Naive B cell (primary cell): ENCODE data around the gene PARP14. TPM values are rescaled to one million over a fixed set of nuclear protein-coding genes. Genes with fewer than 3 reads are reported as not detected.
A peak's percentile ranks its signal among the peaks of the same experiment; 100 is the strongest.

ENCODE experiments used
- ATAC-seq, 2 donors: fragments of 150-1000 bp; cut with Tn5 transposase; 2 replicates each; pipeline ENCODE4 v1.10.0; 2021; ENCODE audit warnings: low read depth in 2 of 2, mild to moderate bottlenecking in 2 of 2, moderate library complexity in 2 of 2
- DNase-seq: peaks from one replicate; pipeline ENCODE4 v3.0.0; 2022
- H3K27ac Mint-ChIP-seq, 6 donors: one replicate each; pipeline ENCODE4 v1.8.0; 2020 to 2022; ENCODE audit warnings: mild to moderate bottlenecking in 6 of 6, mixed read lengths in 6 of 6, moderate library complexity in 5 of 6, inconsistent platforms in 2 of 6
- H3K27me3 Mint-ChIP-seq, 3 donors: one replicate each; pipeline ENCODE4 v1.8.0; 2021 to 2022; ENCODE audit warnings: mixed read lengths in 3 of 3, mild to moderate bottlenecking in 1 of 3
- H3K36me3 Mint-ChIP-seq, 2 donors: one replicate each; pipeline ENCODE4 v1.8.0; 2020 to 2022; ENCODE audit warnings: mixed read lengths in 2 of 2, inconsistent platforms in 1 of 2, mild to moderate bottlenecking in 1 of 2
- H3K4me1 Mint-ChIP-seq, 3 donors: one replicate each; pipeline ENCODE4 v1.8.0; 2020 to 2022; ENCODE audit warnings: mixed read lengths in 3 of 3, inconsistent platforms in 1 of 3, mild to moderate bottlenecking in 1 of 3, moderate library complexity in 1 of 3
- H3K4me3 Mint-ChIP-seq, 8 donors: one replicate each; pipeline ENCODE4 v1.8.0; 2020 to 2022; ENCODE audit warnings: mild to moderate bottlenecking in 8 of 8, mixed read lengths in 8 of 8, moderate library complexity in 8 of 8, inconsistent platforms in 2 of 8
- H3K9me3 Mint-ChIP-seq, 7 donors: one replicate each; pipeline ENCODE4 v1.8.0; 2020 to 2022; ENCODE audit warnings: mixed read lengths in 7 of 7, mild to moderate bottlenecking in 5 of 7, inconsistent platforms in 2 of 7, moderate library complexity in 1 of 7
- polyA plus RNA-seq, 6 donors: library from polyadenylated mRNA; unstranded; fragments of 300-500 nt; fragmentation: Illumina TruSeq; gene quantifications; one replicate each; pipeline ENCODE4 v1.2.3, GENCODE V29; 2021; ENCODE audit warnings: low read depth in 6 of 6

Gene PARP14
- polyA plus RNA-seq, 6 donors from 2014 or later: 5.9 to 45.2 (median 34.2) TPM

- Mint-ChIP-seq H3K36me3 (peaks cover 6 to 14% of the 10 kb centered on the region in 2 donors), H3K27ac (peak overlapping the region in 4 of 6 donors; percentile 27 to 68 (median 40)), H3K4me1 (no peaks in the 10 kb centered on the region), H3K27me3 (no peaks in the 10 kb centered on the region), H3K4me3 (no peak overlapping the region), H3K9me3 (no peaks in the 10 kb centered on the region)
- DNase-seq: no peak
- ATAC-seq: no peak
Measured at GRCh38 chr3:122767540-122768372, 87.1 kb downstream of the PARP14 start.

GRCh38 chr3:122770521-122771202 is 90.0 kb downstream of the PARP14 start:
- Mint-ChIP-seq H3K27me3 (no peaks in the 10 kb centered on the region), H3K4me3 (no peak overlapping the region), H3K4me1 (peaks cover 8 to 12% (median 10%) of the 10 kb centered on the region in 3 donors), H3K9me3 (no peaks in the 10 kb centered on the region), H3K27ac (no peak overlapping the region), H3K36me3 (peaks cover 14 to 20% of the 10 kb centered on the region in 2 donors)
- ATAC-seq (no peak), DNase-seq (no peak)

- no peak for DNase-seq
- Mint-ChIP-seq H3K27ac (no peak overlapping the region), H3K4me3 (no peak overlapping the region), H3K9me3 (no peaks in the 10 kb centered on the region), H3K27me3 (no peaks in the 10 kb centered on the region), H3K4me1 (peaks cover 14 to 16% (median 15%) of the 10 kb centered on the region in 3 donors), H3K36me3 (peaks cover 14 to 15% of the 10 kb centered on the region in 2 donors)
- no peak for ATAC-seq
Measured at GRCh38 chr3:122772827-122773226, 92.2 kb downstream of the PARP14 start.

- H3K4me1 Mint-ChIP-seq: peaks cover 14 to 19% (median 15%) of the 10 kb centered on the region in 3 donors
- no peak for ATAC-seq
- DNase-seq: no peak
- H3K27ac Mint-ChIP-seq: peak overlapping the region in 5 of 6 donors; percentile 17 to 88 (median 71)
- no peaks in the 10 kb centered on the region for H3K27me3 Mint-ChIP-seq
- H3K36me3 Mint-ChIP-seq: peaks cover 8 to 11% of the 10 kb centered on the region in 2 donors
- H3K9me3 Mint-ChIP-seq: no peaks in the 10 kb centered on the region
- peak overlapping the region in 1 of 8 donors; percentile 13 for H3K4me3 Mint-ChIP-seq
Measured at GRCh38 chr3:122773944-122774509, 93.4 kb downstream of the PARP14 start.

- no peak for DNase-seq
- Mint-ChIP-seq H3K9me3 (no peaks in the 10 kb centered on the region), H3K27me3 (no peaks in the 10 kb centered on the region), H3K4me3 (no peak overlapping the region), H3K4me1 (peaks cover 14 to 19% (median 15%) of the 10 kb centered on the region in 3 donors), H3K36me3 (peaks cover 8 to 11% of the 10 kb centered on the region in 2 donors), H3K27ac (peak overlapping the region in 5 of 6 donors; percentile 39 to 88 (median 71))
- no peak for ATAC-seq
Measured at GRCh38 chr3:122774564-122774963, 93.9 kb downstream of the PARP14 start.

GRCh38 chr3:122776675-122777468 is 96.2 kb downstream of the PARP14 start:
- no peaks in the 10 kb centered on the region for H3K9me3 Mint-ChIP-seq

GRCh38 chr3:122777563-122777962 is 96.9 kb downstream of the PARP14 start:
- Mint-ChIP-seq H3K27me3 (no peaks in the 10 kb centered on the region), H3K9me3 (no peaks in the 10 kb centered on the region), H3K27ac (no peak overlapping the region), H3K4me1 (peaks cover 14 to 19% (median 15%) of the 10 kb centered on the region in 3 donors), H3K36me3 (peaks cover 8 to 11% of the 10 kb centered on the region in 2 donors), H3K4me3 (no peak overlapping the region)
- ATAC-seq (no peak), DNase-seq (no peak)

More at GRCh38 chr3:122776675-122777468, 96.2 kb downstream of the PARP14 start:
- Mint-ChIP-seq H3K27ac (peak overlapping the region in 2 of 6 donors; percentile 3 to 70), H3K36me3 (peaks cover 8 to 11% of the 10 kb centered on the region in 2 donors), H3K4me3 (no peak overlapping the region), H3K4me1 (peaks cover 14 to 19% (median 15%) of the 10 kb centered on the region in 3 donors), H3K27me3 (no peaks in the 10 kb centered on the region)
- ATAC-seq (no peak), DNase-seq (no peak)

Other genes starting within 250 kb of the PARP14 start
- gene KPNA1, start 165.9 kb upstream of the PARP14 start, polyA plus RNA-seq: 10 to 100 TPM; 31.5 to 44.1 (median 34.5) TPM
- 10 to 100 TPM; 13.1 to 26.2 (median 18.8) TPM for gene PARP9, start 116.5 kb upstream of the PARP14 start, polyA plus RNA-seq
- 10 to 100 TPM; 10.9 to 34.1 (median 27.0) TPM for gene DTX3L, start 116.5 kb upstream of the PARP14 start, polyA plus RNA-seq
- 10 to 100 TPM; 10.9 to 24.4 (median 17.8) TPM for gene PARP15, start 103.2 kb upstream of the PARP14 start, polyA plus RNA-seq
- gene HSPBAP1, start 113.0 kb downstream of the PARP14 start, polyA plus RNA-seq: 10 to 100 TPM in 4 of 6 donors, 1 to 10 TPM in 2; 8.6 to 14.7 (median 10.7) TPM
- 1 to 10 TPM; 3.0 to 5.4 (median 4.3) TPM for gene SLC49A4, start 114.2 kb downstream of the PARP14 start, polyA plus RNA-seq